Measurements from ENCODE around the gene TULP4.

- TF ChIP-seq POLR2A (IDR thresholded peaks at IDR 0.05) (no peak), CTCF (IDR thresholded peaks at IDR 0.05) (no peak)
Observed at GRCh38 chr6:158492881-158493280, 180.6 kb downstream of the TULP4 start.

All from uterus (tissue), 2 donors.